ENCODE results near the gene KLHDC4.

GRCh38 chr16:87669672-87670071, 96.1 kb downstream of the KLHDC4 start:
- no peak for TF ChIP-seq FOXA1 (IDR thresholded peaks at IDR 0.05)
- TF ChIP-seq RAD21 (IDR thresholded peaks at IDR 0.05), result no peak
- TF ChIP-seq, protein P1, sequence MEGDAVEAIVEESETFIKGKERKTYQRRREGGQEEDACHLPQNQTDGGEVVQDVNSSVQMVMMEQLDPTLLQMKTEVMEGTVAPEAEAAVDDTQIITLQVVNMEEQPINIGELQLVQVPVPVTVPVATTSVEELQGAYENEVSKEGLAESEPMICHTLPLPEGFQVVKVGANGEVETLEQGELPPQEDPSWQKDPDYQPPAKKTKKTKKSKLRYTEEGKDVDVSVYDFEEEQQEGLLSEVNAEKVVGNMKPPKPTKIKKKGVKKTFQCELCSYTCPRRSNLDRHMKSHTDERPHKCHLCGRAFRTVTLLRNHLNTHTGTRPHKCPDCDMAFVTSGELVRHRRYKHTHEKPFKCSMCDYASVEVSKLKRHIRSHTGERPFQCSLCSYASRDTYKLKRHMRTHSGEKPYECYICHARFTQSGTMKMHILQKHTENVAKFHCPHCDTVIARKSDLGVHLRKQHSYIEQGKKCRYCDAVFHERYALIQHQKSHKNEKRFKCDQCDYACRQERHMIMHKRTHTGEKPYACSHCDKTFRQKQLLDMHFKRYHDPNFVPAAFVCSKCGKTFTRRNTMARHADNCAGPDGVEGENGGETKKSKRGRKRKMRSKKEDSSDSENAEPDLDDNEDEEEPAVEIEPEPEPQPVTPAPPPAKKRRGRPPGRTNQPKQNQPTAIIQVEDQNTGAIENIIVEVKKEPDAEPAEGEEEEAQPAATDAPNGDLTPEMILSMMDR (IDR thresholded peaks at IDR 0.05; ENCODE audit: low read depth, low read length, missing input control), result no peak
- TF ChIP-seq EGR1 (IDR thresholded peaks at IDR 0.05; ENCODE audit: low read depth in 2 of 2), result no peak
- TF ChIP-seq SP1 (IDR thresholded peaks at IDR 0.05), result no peak
- TF ChIP-seq REST (IDR thresholded peaks at IDR 0.05), result no peak
- no peak for TF ChIP-seq GABPA (IDR thresholded peaks at IDR 0.05 in 1 of 2, conservative IDR thresholded peaks at IDR 0.05 in 1 of 2)
- TF ChIP-seq RXRA (IDR thresholded peaks at IDR 0.05), result no peak
- no peak for TF ChIP-seq JUND (IDR thresholded peaks at IDR 0.05)
- TF ChIP-seq, protein P2, sequence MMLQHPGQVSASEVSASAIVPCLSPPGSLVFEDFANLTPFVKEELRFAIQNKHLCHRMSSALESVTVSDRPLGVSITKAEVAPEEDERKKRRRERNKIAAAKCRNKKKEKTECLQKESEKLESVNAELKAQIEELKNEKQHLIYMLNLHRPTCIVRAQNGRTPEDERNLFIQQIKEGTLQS (IDR thresholded peaks at IDR 0.05), result no peak
- TF ChIP-seq, protein P3, sequence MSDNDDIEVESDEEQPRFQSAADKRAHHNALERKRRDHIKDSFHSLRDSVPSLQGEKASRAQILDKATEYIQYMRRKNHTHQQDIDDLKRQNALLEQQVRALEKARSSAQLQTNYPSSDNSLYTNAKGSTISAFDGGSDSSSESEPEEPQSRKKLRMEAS (IDR thresholded peaks at IDR 0.05), result no peak

Data from liver (tissue), 3 donors.